ENCODE measurements around the gene TPCN1.

Gene TPCN1

GRCh38 chr12:113347892-113348291 lies 126.6 kb downstream of the TPCN1 start:
- DNase-seq (ENCODE audit: insufficient read length, low spot score) (no peak), FAIRE-seq (no peak)
- no peak for TF ChIP-seq POU2F2 (IDR thresholded peaks at IDR 0.05; ENCODE audit: low read depth, low read length)
- TF ChIP-seq POLR2A (IDR thresholded peaks at IDR 0.05; ENCODE audit: low read depth, low read length), result no peak
- no peak for TF ChIP-seq PAX5 (IDR thresholded peaks at IDR 0.05; ENCODE audit: insufficient read depth, low read length, severe bottlenecking)
- TF ChIP-seq TAF1 (IDR thresholded peaks at IDR 0.05; ENCODE audit: low read depth, low read length), result no peak
- TF ChIP-seq POLR2AphosphoS5 (IDR thresholded peaks at IDR 0.05; ENCODE audit: low read depth, low read length), result no peak
- no peak for TF ChIP-seq SPI1 (IDR thresholded peaks at IDR 0.05; ENCODE audit: low read depth, low read length)
